ENCODE results near the gene ROBO1. TPM values are rescaled to one million over a fixed set of nuclear protein-coding genes. Genes with fewer than 3 reads are reported as not detected.
"Not testable (repeated sequence)": the region's sequence is repeated elsewhere in the genome, so short reads cannot be mapped to it uniquely, and the experiment has no call there.

ROBO1 gene
- total RNA-seq, 1 experiment from 2014 or later, result 3.2 TPM

GRCh38 chr3:79184251-79184650 is 583.5 kb downstream of the ROBO1 start:
- DNase-seq (ENCODE audit: extremely low read depth, low read depth), result no peak

- DNase-seq (ENCODE audit: extremely low read depth, low read depth), result no peak
Observed at GRCh38 chr3:79183496-79183895, 584.3 kb downstream of the ROBO1 start.

- no peak for DNase-seq (ENCODE audit: extremely low read depth, low read depth)
Observed at GRCh38 chr3:79178471-79179180, 589.2 kb downstream of the ROBO1 start.

- no peak for DNase-seq (ENCODE audit: extremely low read depth, low read depth)
Observed at GRCh38 chr3:79175870-79176269, 591.9 kb downstream of the ROBO1 start.

- not testable (repeated sequence) for DNase-seq (ENCODE audit: extremely low read depth, low read depth)
Observed at GRCh38 chr3:79173259-79173658, 594.5 kb downstream of the ROBO1 start.

- no peak for DNase-seq (ENCODE audit: extremely low read depth, low read depth)
Observed at GRCh38 chr3:79172241-79172640, 595.6 kb downstream of the ROBO1 start.

- no peak for DNase-seq (ENCODE audit: extremely low read depth, low read depth)
Observed at GRCh38 chr3:79170021-79170420, 597.8 kb downstream of the ROBO1 start.

- DNase-seq (ENCODE audit: extremely low read depth, low read depth), result no peak
Observed at GRCh38 chr3:79167651-79168416, 600.0 kb downstream of the ROBO1 start.

GRCh38 chr3:79162653-79163052 is 605.1 kb downstream of the ROBO1 start:
- no peak for DNase-seq (ENCODE audit: extremely low read depth, low read depth)

GRCh38 chr3:79161941-79162340 is 605.9 kb downstream of the ROBO1 start:
- no peak for DNase-seq (ENCODE audit: extremely low read depth, low read depth)

GRCh38 chr3:79160421-79160820 is 607.4 kb downstream of the ROBO1 start:
- DNase-seq (ENCODE audit: extremely low read depth, low read depth), result no peak

- no peak for DNase-seq (ENCODE audit: extremely low read depth, low read depth)
Observed at GRCh38 chr3:79159736-79160135, 608.1 kb downstream of the ROBO1 start.

- DNase-seq (ENCODE audit: extremely low read depth, low read depth), result no peak
Observed at GRCh38 chr3:79157191-79157590, 610.6 kb downstream of the ROBO1 start.

GRCh38 chr3:79154865-79155264 is 612.9 kb downstream of the ROBO1 start:
- no peak for DNase-seq (ENCODE audit: extremely low read depth, low read depth)

GRCh38 chr3:79148786-79149185 is 619.0 kb downstream of the ROBO1 start:
- DNase-seq (ENCODE audit: extremely low read depth, low read depth), result no peak

GRCh38 chr3:79146024-79146423 is 621.8 kb downstream of the ROBO1 start:
- no peak for DNase-seq (ENCODE audit: extremely low read depth, low read depth)

- DNase-seq (ENCODE audit: extremely low read depth, low read depth), result no peak
Observed at GRCh38 chr3:79140708-79141107, 627.1 kb downstream of the ROBO1 start.

GRCh38 chr3:79139395-79140068 is 628.3 kb downstream of the ROBO1 start:
- DNase-seq (ENCODE audit: extremely low read depth, low read depth), result no peak

GRCh38 chr3:79125313-79125984 is 642.3 kb downstream of the ROBO1 start:
- no peak for DNase-seq (ENCODE audit: extremely low read depth, low read depth)

GRCh38 chr3:79115458-79115857 is 652.3 kb downstream of the ROBO1 start:
- DNase-seq (ENCODE audit: extremely low read depth, low read depth), result no peak

GRCh38 chr3:79113876-79114275 is 653.9 kb downstream of the ROBO1 start:
- no peak for DNase-seq (ENCODE audit: extremely low read depth, low read depth)

Data from NCI-H460 (cell line).